ENCODE measurements around the gene CCDC150. TPM values are rescaled to one million over a fixed set of nuclear protein-coding genes. Genes with fewer than 3 reads are reported as not detected.

CCDC150 gene
- total and polyA plus RNA-seq, 7 donors: 0.13 to 1.4 (median 0.46) TPM; not detected in 1

- intact Hi-C loops (cut with DNase I): no loop called here
- no peak overlapping the region for H3K27ac ChIP-seq
- no peak for TF ChIP-seq CTCF (IDR thresholded peaks at IDR 0.05)
- ATAC-seq (no peak), DNase-seq (no peak)
- H3K36me3 ChIP-seq (ENCODE audit: insufficient read depth in 1 of 2, low read depth in 1 of 2): no peaks in the 10 kb centered on the region
- H3K9me3 ChIP-seq: no peaks in the 10 kb centered on the region
- 92 to 98% (median 95%) methylated on average over 2 of the region's 2 CpGs for WGBS, 3 donors
- no peak overlapping the region for H3K4me3 ChIP-seq
- H3K27me3 ChIP-seq (ENCODE audit: insufficient read depth in 3 of 3, low read length in 2 of 3): no peaks in the 10 kb centered on the region
- H3K4me1 ChIP-seq: no peaks in the 10 kb centered on the region
Measured at GRCh38 chr2:196748123-196748522, 108.6 kb downstream of the CCDC150 start.

GRCh38 chr2:196750291-196750923, 110.9 kb downstream of the CCDC150 start:
- H3K27ac ChIP-seq: no peak overlapping the region
- WGBS, 3 donors: 63 to 70% (median 64%) methylated on average over 4 of the region's 4 CpGs
- H3K9me3 ChIP-seq: peaks cover 9% of the 10 kb centered on the region
- no peak overlapping the region for H3K4me3 ChIP-seq
- ATAC-seq (no peak), DNase-seq (no peak)
- intact Hi-C loops (cut with DNase I): no loop called here
- no peaks in the 10 kb centered on the region for H3K4me1 ChIP-seq
- TF ChIP-seq CTCF (IDR thresholded peaks at IDR 0.05): no peak
- H3K27me3 ChIP-seq (ENCODE audit: insufficient read depth in 3 of 3, low read length in 2 of 3): no peaks in the 10 kb centered on the region
- H3K36me3 ChIP-seq (ENCODE audit: insufficient read depth in 1 of 2, low read depth in 1 of 2): no peaks in the 10 kb centered on the region

- Histone ChIP-seq H3K36me3 (ENCODE audit: insufficient read depth in 1 of 2, low read depth in 1 of 2) (no peaks in the 10 kb centered on the region), H3K27me3 (ENCODE audit: insufficient read depth in 3 of 3, low read length in 2 of 3) (no peaks in the 10 kb centered on the region), H3K9me3 (peaks cover 16% of the 10 kb centered on the region), H3K4me3 (no peak overlapping the region), H3K4me1 (no peaks in the 10 kb centered on the region), H3K27ac (no peak overlapping the region)
- intact Hi-C loops (cut with DNase I): no loop called here
- ATAC-seq (peak in 1 of 4 donors; percentile 53), DNase-seq (peak; percentile 27 to 50)
- TF ChIP-seq CTCF (IDR thresholded peaks at IDR 0.05): peak; percentile 49
- WGBS, 3 donors: 59 to 66% (median 62%) methylated on average over 8 of the region's 8 CpGs
Measured at GRCh38 chr2:196750977-196751631, 111.6 kb downstream of the CCDC150 start.

GRCh38 chr2:196758474-196759377, 119.2 kb downstream of the CCDC150 start:
- intact Hi-C loops (cut with DNase I): no loop called here
- H3K4me3 ChIP-seq: no peak overlapping the region
- ATAC-seq (no peak), DNase-seq (no peak)
- H3K27ac ChIP-seq: no peak overlapping the region
- 85 to 86% (median 85%) methylated on average over 3 of the region's 3 CpGs for WGBS, 3 donors
- peaks cover 0 to 19% of the 10 kb centered on the region in 2 donors for H3K36me3 ChIP-seq (ENCODE audit: insufficient read depth in 1 of 2, low read depth in 1 of 2)
- no peaks in the 10 kb centered on the region for H3K27me3 ChIP-seq (ENCODE audit: insufficient read depth in 3 of 3, low read length in 2 of 3)
- TF ChIP-seq CTCF (IDR thresholded peaks at IDR 0.05): peak; percentile 26
- H3K4me1 ChIP-seq: no peaks in the 10 kb centered on the region
- H3K9me3 ChIP-seq: peaks cover 19% of the 10 kb centered on the region
